Activated CD4-positive, alpha-beta T cell treated with anti-CD3 and anti-CD28 coated beads, Interleukin-2, amount 10 ng/mL, durations not matched to agents 7 days and 5 days (primary cell): ENCODE results near the gene TBC1D21. TPM values are rescaled to one million over a fixed set of nuclear protein-coding genes. Genes with fewer than 3 reads are reported as not detected.
"Not testable (repeated sequence)": the region's sequence is repeated elsewhere in the genome, so short reads cannot be mapped to it uniquely, and the experiment has no call there.

ENCODE experiments used
- CTCF ChIA-PET: fragments of 350-600 bp; sonication (Branson Sonifier 250); formaldehyde crosslinking; loops from one replicate; lab custom pipeline; 2021; ENCODE audit warnings: antibody characterized with exemption; lab: Charles Lee
- POLR2A ChIA-PET: fragments of 350-600 bp; sonication (Branson Sonifier 250); formaldehyde crosslinking; loops from one replicate; lab custom pipeline; 2021; ENCODE audit warnings: antibody characterized with exemption; lab: Charles Lee
- DNase-seq: peaks from one replicate; pipeline ENCODE4 v3.0.0-alpha.2; 2020
- H3K27ac Mint-ChIP-seq: one replicate; pipeline ENCODE4 v1.8.0; 2021; ENCODE audit warnings: mild to moderate bottlenecking, moderate library complexity, mixed read lengths
- H3K27me3 Mint-ChIP-seq: one replicate; pipeline ENCODE4 v1.8.0; 2021; ENCODE audit warnings: mixed read lengths
- H3K36me3 Mint-ChIP-seq: one replicate; pipeline ENCODE4 v1.8.0; 2021; ENCODE audit warnings: low read depth, mixed read lengths
- H3K4me1 Mint-ChIP-seq: one replicate; pipeline ENCODE4 v1.8.0; 2021; ENCODE audit warnings: mixed read lengths
- H3K4me3 Mint-ChIP-seq: one replicate; pipeline ENCODE4 v1.8.0; 2021; ENCODE audit warnings: mild to moderate bottlenecking, moderate library complexity, mixed read lengths
- H3K9me3 Mint-ChIP-seq: one replicate; pipeline ENCODE4 v1.8.0; 2021; ENCODE audit warnings: mixed read lengths
- total RNA-seq, 2 experiments: library from RNA; stranded (reverse); gene quantifications; one replicate each; pipeline ENCODE4 v1.2.3, GENCODE V29; 2021

Gene TBC1D21
- total RNA-seq, 2 experiments from 2014 or later: not detected

DNA sequence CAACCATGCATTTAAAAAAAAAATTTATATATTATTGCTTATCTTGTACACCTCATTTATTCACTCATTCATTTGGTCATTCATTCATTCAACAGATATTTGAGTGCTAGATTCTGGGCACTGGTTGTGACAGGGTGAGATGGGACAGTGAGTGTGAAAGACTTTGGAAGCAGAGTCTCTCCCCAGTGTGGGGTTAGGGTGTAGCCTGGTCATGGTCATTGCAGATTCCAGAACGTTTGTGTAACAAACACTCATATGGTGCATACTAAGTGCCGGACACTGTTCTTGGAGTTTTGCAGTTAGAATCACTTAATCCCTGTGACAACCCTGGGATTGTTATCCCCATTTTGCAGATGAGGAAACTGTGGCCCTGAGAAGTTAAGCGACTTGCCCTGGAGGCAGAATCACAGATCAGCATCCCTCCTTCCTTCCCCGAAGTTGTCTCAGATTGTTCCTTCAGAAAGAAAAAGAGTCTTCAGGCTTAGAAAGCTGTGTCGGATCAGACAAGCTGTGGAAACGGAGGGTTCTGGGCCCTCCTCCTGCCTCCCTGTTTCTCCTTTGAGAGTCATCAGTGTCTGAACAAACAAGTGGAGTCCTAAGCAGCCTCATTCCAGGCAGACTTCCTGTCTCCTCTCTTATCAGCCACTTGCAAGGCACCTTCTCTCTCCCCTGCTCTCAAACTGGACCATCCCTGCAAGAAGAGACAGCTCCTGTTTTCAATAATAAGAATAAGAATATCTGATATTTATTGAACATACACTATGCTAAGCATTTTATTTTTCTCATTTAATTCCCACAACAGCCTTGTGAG is 59.2 kb downstream of the TBC1D21 start:
- CTCF ChIA-PET: interaction anchor here (1.4 to 2.8 kb wide), 3 partner anchors 19 to 40 kb away, joined by 3 to 9 read pairs (median 4); no protein-coding TSS in a partner anchor
- no peak overlapping the region for H3K4me3 Mint-ChIP-seq
- peaks cover 30% of the 10 kb centered on the region for H3K4me1 Mint-ChIP-seq
- H3K27ac Mint-ChIP-seq: no peak overlapping the region
- no peaks in the 10 kb centered on the region for H3K27me3 Mint-ChIP-seq
- POLR2A ChIA-PET: interaction anchor here (0.8 kb wide), 1 partner anchor 9 kb away, joined by 3 read pairs; no protein-coding TSS in a partner anchor
- H3K9me3 Mint-ChIP-seq: no peaks in the 10 kb centered on the region
- DNase-seq: no peak
- no peaks in the 10 kb centered on the region for H3K36me3 Mint-ChIP-seq

DNA sequence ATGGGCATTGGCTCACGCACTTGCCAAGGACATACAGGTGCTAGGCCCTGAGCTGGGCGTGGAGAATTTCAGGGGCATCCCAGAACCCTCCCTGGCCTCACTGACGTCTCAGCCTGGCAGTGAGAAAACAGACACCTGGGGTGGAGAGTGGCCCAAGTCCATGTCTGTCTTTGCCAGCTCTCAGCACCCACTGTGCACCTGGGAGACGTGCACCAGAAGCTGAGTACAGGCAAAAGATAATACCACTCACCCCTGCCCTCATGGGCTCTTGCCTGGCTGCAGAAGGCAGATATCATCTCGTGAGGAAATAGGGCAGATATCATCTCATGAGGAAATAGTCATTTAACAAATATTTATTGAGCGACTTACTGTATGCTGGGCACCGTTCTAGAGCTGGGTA is 60.9 kb downstream of the TBC1D21 start:
- Mint-ChIP-seq H3K27ac (no peak overlapping the region), H3K36me3 (no peaks in the 10 kb centered on the region), H3K9me3 (no peaks in the 10 kb centered on the region), H3K4me3 (no peak overlapping the region), H3K27me3 (no peaks in the 10 kb centered on the region), H3K4me1 (peaks cover 17% of the 10 kb centered on the region)
- POLR2A ChIA-PET: no interaction called here
- CTCF ChIA-PET: interaction anchor here (0.7 to 1.3 kb wide), 2 partner anchors 17 to 22 kb away, joined by 4 to 6 read pairs; no protein-coding TSS in a partner anchor
- DNase-seq: no peak

DNA sequence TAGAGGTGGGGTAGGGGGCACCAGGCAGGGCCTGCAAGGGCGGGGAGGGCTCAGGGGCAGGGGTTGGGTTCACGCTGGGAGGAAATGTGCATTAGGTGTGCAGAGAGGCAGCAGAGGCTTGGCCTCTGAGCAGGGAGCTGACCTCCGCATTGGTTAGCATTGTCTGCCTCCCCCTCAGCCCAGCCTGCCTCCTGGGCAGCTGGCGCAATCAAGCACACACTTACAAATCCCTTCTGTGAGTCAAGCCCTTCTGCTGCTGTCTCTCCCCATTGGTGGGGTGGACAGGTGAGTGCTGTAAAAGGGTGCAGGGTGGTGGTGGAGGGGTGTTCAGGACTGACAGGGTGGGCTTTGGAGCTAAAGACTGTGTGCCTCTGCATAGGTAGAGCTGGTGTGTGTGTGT is 62.2 kb downstream of the TBC1D21 start:
- ChIA-PET POLR2A (no interaction called here), CTCF (interaction anchor here (0.6 to 2.4 kb wide), 5 partner anchors 8 to 200 kb away, joined by 3 to 6 read pairs (median 6); no protein-coding TSS in a partner anchor)
- H3K27me3 Mint-ChIP-seq: no peaks in the 10 kb centered on the region
- H3K4me3 Mint-ChIP-seq: no peak overlapping the region
- no peak for DNase-seq
- H3K9me3 Mint-ChIP-seq: no peaks in the 10 kb centered on the region
- no peak overlapping the region for H3K27ac Mint-ChIP-seq
- no peaks in the 10 kb centered on the region for H3K36me3 Mint-ChIP-seq
- peaks cover 11% of the 10 kb centered on the region for H3K4me1 Mint-ChIP-seq

DNA sequence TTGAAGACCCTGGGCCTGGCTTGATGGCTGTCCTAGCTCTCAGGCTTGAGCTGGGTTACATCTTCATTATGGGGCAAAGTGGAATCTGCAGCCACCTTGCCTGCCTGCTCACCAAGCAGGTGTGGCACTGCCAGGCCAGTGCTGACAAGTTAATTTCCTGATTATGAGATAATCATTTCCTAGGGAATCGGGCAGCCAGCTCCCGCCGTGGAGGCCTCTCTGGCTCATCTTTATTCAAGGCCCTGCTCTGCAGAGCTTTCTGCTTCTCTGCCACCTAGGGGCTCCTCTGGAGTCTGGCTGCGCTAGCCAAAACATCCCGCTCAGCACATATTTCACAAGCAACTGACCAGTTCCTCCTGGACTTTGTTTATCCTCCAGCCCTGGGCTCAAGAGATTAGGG is 62.8 kb downstream of the TBC1D21 start:
- peaks cover 7% of the 10 kb centered on the region for H3K4me1 Mint-ChIP-seq
- no peak for DNase-seq
- POLR2A ChIA-PET: no interaction called here
- no peaks in the 10 kb centered on the region for H3K36me3 Mint-ChIP-seq
- H3K4me3 Mint-ChIP-seq: no peak overlapping the region
- no peaks in the 10 kb centered on the region for H3K9me3 Mint-ChIP-seq
- CTCF ChIA-PET: interaction anchor here (0.7 to 2.4 kb wide), 4 partner anchors 8 to 15 kb away, joined by 3 to 6 read pairs (median 4); no protein-coding TSS in a partner anchor
- no peak overlapping the region for H3K27ac Mint-ChIP-seq
- H3K27me3 Mint-ChIP-seq: no peaks in the 10 kb centered on the region

DNA sequence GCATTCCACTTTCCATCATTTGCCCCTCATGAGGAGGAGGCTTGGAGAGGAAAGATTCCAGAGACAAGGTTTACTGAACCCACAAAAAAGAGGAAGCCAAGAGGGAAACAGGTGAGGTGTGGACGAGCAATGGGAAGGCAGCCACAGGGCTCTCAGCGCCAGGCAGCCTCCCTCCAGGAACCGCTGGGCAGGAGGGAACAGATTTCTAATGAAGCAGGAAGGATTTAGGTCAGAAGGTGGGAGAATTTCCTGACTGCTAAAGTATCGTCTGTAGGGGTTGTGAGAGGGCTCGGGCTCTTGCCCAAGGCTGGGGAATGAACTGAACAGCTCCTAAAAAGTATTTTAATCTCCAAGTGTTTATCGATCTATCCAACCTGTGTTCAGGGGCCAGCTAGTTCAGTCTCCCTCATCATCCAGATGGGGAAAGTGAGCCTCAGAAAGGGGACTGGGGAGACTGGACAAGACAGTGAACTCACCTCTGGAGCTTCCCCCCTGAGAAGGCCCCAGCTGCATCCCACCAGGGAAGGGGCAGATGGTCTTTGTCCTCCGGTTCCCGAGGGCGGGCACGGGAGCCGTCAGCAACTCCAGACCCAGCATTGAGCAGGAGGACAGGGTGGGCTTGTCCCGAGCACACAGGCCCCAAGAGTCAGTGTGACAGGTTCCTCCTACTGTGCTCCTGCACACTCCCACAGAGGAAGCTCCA is 63.4 kb downstream of the TBC1D21 start:
- CTCF ChIA-PET: interaction anchor here (0.9 to 2.4 kb wide), 4 partner anchors 9 to 15 kb away, joined by 3 to 8 read pairs (median 6); no protein-coding TSS in a partner anchor

DNA sequence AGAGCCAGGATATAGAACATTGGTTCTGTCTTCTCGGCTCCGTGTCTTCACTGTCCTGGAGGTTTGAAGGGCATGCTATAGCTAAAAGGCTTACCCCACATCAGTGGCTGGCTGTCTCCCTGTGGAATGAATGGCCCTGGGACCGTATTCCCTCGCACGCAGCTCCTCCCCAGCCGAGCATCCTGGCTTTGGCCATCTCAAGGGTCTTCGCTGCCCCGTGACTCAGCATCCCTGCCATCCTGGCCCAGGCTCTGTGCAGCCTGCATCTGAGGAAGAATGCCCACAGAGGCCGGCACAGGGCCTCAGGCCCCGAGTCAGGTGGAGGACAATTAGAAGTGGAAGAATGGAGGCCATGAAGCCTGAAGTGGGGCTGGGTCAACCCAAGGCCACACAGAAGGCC is 63.9 kb downstream of the TBC1D21 start:
- Mint-ChIP-seq H3K27me3 (no peaks in the 10 kb centered on the region), H3K27ac (no peak overlapping the region), H3K36me3 (no peaks in the 10 kb centered on the region), H3K9me3 (no peaks in the 10 kb centered on the region), H3K4me3 (no peak overlapping the region), H3K4me1 (peaks cover 12% of the 10 kb centered on the region)
- ChIA-PET CTCF (interaction anchor here (1.3 to 2.4 kb wide), 3 partner anchors 10 to 14 kb away, joined by 3 to 8 read pairs (median 6); no protein-coding TSS in a partner anchor), POLR2A (no interaction called here)
- DNase-seq: no peak

More for the DNA sequence above, 63.4 kb downstream of the TBC1D21 start:
- no peak for DNase-seq
- Mint-ChIP-seq H3K36me3 (no peaks in the 10 kb centered on the region), H3K9me3 (no peaks in the 10 kb centered on the region), H3K27ac (no peak overlapping the region), H3K4me1 (peaks cover 7% of the 10 kb centered on the region), H3K27me3 (no peaks in the 10 kb centered on the region), H3K4me3 (no peak overlapping the region)
- POLR2A ChIA-PET: no interaction called here

DNA sequence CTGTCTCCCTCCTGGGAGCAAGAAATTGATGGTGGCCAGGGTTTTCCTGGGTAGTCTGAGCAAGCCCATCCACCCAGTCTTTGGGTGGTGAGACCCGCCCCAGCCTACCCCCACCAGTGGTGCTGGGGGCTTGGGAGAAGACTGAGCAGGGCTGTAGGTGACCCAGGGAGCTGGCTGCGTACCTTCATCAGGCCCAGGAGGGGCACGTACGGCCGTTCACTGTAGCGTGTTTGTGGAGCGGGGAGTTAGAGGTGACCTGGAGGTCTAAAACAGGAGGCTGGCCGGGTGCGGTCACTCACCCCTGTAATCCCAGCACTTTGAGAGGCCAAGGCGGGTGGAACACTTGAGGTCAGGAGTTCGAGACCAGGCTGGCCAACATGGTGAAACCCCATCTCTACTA is 64.4 kb downstream of the TBC1D21 start:
- peaks cover 17% of the 10 kb centered on the region for H3K4me1 Mint-ChIP-seq
- no peak overlapping the region for H3K27ac Mint-ChIP-seq
- H3K9me3 Mint-ChIP-seq: no peaks in the 10 kb centered on the region
- no peaks in the 10 kb centered on the region for H3K27me3 Mint-ChIP-seq
- H3K36me3 Mint-ChIP-seq: no peaks in the 10 kb centered on the region
- ChIA-PET POLR2A (no interaction called here), CTCF (interaction anchor here (1.4 to 1.7 kb wide), 2 partner anchors 10 to 14 kb away, joined by 6 to 8 read pairs; no protein-coding TSS in a partner anchor)
- no peak for DNase-seq
- H3K4me3 Mint-ChIP-seq: no peak overlapping the region

DNA sequence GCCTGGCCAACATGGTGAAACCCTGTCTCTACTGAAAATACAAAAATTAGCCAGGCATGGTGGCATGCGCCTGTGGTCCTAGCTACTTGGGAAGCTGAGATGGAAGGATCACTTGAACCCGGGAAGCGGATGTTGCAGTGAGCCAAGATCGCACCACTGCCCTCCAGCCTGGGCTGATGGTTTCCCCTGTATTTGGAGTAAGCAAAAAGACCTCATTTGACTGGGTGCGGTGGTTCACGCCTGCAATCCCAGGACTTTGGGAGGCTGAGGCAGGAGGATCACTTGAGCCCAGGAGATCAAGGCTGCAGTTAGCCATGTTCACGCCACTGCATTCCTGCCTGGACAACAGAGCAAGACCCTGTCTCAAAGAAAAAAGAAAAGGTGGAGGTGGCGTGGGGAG is 65.2 kb downstream of the TBC1D21 start:
- H3K36me3 Mint-ChIP-seq, H3K27ac Mint-ChIP-seq, H3K9me3 Mint-ChIP-seq, H3K27me3 Mint-ChIP-seq, POLR2A ChIA-PET, DNase-seq, H3K4me3 Mint-ChIP-seq: not testable (repeated sequence)
- CTCF ChIA-PET: interaction anchor here (1.4 to 1.7 kb wide), 2 partner anchors 11 to 13 kb away, joined by 6 to 8 read pairs; no protein-coding TSS in a partner anchor
- peaks cover 19% of the 10 kb centered on the region for H3K4me1 Mint-ChIP-seq

Other genes with a start within 250 kb of the TBC1D21 start
- 10 to 100 TPM; 41.4 to 50.6 TPM for gene NPTN, start 240.2 kb upstream of the TBC1D21 start, total RNA-seq
- under 1 TPM; 0.37 to 0.96 TPM for gene CD276, start 189.2 kb upstream of the TBC1D21 start, total RNA-seq
- not detected for gene INSYN1, start 120.2 kb upstream of the TBC1D21 start, total RNA-seq
- 1 to 10 TPM; 3.4 to 3.5 TPM for gene LOXL1, start 52.9 kb downstream of the TBC1D21 start, total RNA-seq
- 10 to 100 TPM; 12.0 to 12.8 TPM for gene STOML1, start 118.7 kb downstream of the TBC1D21 start, total RNA-seq
- 100 to 1,000 TPM; 118 to 122 TPM for gene PML, start 121.2 kb downstream of the TBC1D21 start, total RNA-seq
- gene GOLGA6A, start 209.0 kb downstream of the TBC1D21 start, total RNA-seq: not detected